ENCODE measurements around the gene APOL1. TPM values are rescaled to one million over a fixed set of nuclear protein-coding genes. Genes with fewer than 3 reads are reported as not detected.

APOL1 gene
- total and polyA plus RNA-seq, 2 donors (not counting 1 experiment from before 2014, with no cell fraction given) = 40.0 to 80.3 TPM

DNA sequence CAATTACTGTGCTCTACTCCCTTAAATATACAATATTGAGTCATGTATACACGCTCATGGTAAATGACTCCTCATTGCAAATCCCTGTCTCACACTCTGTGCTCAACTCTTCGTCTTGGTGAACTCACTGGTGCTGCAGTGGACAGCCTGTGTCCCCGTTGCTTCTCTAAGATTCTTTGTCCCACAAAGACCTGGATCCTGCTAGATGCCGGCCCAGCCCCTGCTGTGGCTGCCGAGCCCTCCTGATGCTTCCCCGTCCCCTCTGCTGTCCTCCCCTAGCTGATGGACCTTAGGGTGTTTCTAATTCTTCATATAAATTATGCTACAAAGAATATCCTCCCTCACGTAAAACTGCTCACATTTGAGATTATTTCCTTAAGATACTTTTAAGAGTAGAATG is 19.1 kb upstream of the APOL1 start:
- no peak overlapping the region for H3K9ac ChIP-seq (ENCODE audit: insufficient read depth, low read length)
- peaks cover 6% of the 10 kb centered on the region for H3K36me3 ChIP-seq (ENCODE audit: control insufficient read depth, insufficient read depth, low read length)
- H3K9me3 ChIP-seq (ENCODE audit: control insufficient read depth, insufficient read depth, low read depth, low read length) = no peaks in the 10 kb centered on the region
- H3K4me2 ChIP-seq (ENCODE audit: extremely low read depth, insufficient read depth, low read length) = no peak overlapping the region
- no peaks in the 10 kb centered on the region for H3K27me3 ChIP-seq (ENCODE audit: control insufficient read depth, insufficient read depth, low read length)
- H3K4me1 ChIP-seq (ENCODE audit: control insufficient read depth, extremely low read depth, insufficient read depth, low read length) = peaks cover 6% of the 10 kb centered on the region
- H3K4me3 ChIP-seq (replicated peaks in 1 of 4; ENCODE audit: control extremely low read depth in 1 of 4, insufficient read depth in 1 of 4, low read depth in 3 of 4, low read length in 4 of 4) = no peak overlapping the region
- no peak overlapping the region for H2AFZ ChIP-seq (ENCODE audit: low read length)
- no peak overlapping the region for H3K27ac ChIP-seq (ENCODE audit: insufficient read depth, low read length)
- TF ChIP-seq, protein P1, sequence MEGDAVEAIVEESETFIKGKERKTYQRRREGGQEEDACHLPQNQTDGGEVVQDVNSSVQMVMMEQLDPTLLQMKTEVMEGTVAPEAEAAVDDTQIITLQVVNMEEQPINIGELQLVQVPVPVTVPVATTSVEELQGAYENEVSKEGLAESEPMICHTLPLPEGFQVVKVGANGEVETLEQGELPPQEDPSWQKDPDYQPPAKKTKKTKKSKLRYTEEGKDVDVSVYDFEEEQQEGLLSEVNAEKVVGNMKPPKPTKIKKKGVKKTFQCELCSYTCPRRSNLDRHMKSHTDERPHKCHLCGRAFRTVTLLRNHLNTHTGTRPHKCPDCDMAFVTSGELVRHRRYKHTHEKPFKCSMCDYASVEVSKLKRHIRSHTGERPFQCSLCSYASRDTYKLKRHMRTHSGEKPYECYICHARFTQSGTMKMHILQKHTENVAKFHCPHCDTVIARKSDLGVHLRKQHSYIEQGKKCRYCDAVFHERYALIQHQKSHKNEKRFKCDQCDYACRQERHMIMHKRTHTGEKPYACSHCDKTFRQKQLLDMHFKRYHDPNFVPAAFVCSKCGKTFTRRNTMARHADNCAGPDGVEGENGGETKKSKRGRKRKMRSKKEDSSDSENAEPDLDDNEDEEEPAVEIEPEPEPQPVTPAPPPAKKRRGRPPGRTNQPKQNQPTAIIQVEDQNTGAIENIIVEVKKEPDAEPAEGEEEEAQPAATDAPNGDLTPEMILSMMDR (conservative IDR thresholded peaks at IDR 0.05 in 1 of 2, IDR thresholded peaks at IDR 0.05 in 1 of 2; ENCODE audit: low read depth in 1 of 2, low read length in 2 of 2) = no peak
- TF ChIP-seq EZH2 (IDR thresholded peaks at IDR 0.05; ENCODE audit: low read length, missing control alignments) = no peak
- no peak for DNase-seq (ENCODE audit: low read depth in 2 of 2)
- no peaks in the 10 kb centered on the region for H4K20me1 ChIP-seq (ENCODE audit: control insufficient read depth, extremely low read depth, insufficient read depth, low read length)
- peaks cover 34% of the 10 kb centered on the region for H3K79me2 ChIP-seq (ENCODE audit: control insufficient read depth, insufficient read depth, low read length)

DNA sequence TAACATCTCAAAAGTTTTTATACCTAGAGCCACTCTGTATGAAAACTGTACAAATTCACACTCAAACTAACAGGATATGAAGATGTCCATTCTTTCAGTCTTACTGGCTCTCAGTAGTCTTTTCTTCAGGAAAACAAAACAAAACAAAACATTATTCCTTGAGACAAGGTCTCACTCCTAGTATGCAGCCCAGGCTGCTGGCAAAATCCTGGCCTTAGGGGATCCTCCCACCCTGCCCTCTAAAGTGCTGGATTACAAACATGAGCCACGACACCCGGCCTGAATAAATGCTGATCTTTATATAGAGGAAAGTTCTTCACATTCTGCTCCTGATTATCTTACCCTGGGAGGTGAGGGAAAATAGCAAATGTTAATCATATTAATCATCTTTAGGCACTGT is 18.7 kb upstream of the APOL1 start:
- Histone ChIP-seq H3K4me3 (replicated peaks in 1 of 4; ENCODE audit: control extremely low read depth in 1 of 4, insufficient read depth in 1 of 4, low read depth in 3 of 4, low read length in 4 of 4) (no peak overlapping the region), H3K4me2 (ENCODE audit: extremely low read depth, insufficient read depth, low read length) (no peak overlapping the region), H3K79me2 (ENCODE audit: control insufficient read depth, insufficient read depth, low read length) (peaks cover 35% of the 10 kb centered on the region)

DNA sequence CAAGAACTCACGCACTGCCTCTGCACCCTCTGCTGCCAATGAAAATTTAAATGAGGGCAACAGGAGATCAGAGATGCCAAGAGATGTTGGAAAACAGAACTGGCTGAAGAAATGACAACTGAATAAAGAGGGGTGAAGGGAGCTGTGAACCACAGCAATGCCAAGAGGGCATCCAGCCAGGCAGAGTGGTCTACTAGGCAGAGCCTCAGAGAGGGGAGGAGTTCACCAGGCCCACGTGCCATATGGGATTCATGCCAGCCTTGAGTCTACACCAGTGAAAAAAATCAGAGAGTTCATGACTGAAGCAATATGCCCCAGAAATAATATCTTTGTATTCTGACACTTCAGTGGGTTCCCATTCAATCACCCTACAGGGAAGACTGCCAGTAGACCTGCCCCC is 18.0 kb upstream of the APOL1 start:
- Histone ChIP-seq H3K9me3 (ENCODE audit: control insufficient read depth, insufficient read depth, low read depth, low read length) (no peaks in the 10 kb centered on the region), H3K4me3 (replicated peaks in 1 of 4; ENCODE audit: control extremely low read depth in 1 of 4, insufficient read depth in 1 of 4, low read depth in 3 of 4, low read length in 4 of 4) (no peak overlapping the region), H3K4me2 (ENCODE audit: extremely low read depth, insufficient read depth, low read length) (no peak overlapping the region), H3K79me2 (ENCODE audit: control insufficient read depth, insufficient read depth, low read length) (peaks cover 35% of the 10 kb centered on the region), H3K36me3 (ENCODE audit: control insufficient read depth, insufficient read depth, low read length) (peaks cover 6% of the 10 kb centered on the region), H3K9ac (ENCODE audit: insufficient read depth, low read length) (no peak overlapping the region), H2AFZ (ENCODE audit: low read length) (no peak overlapping the region), H3K27me3 (ENCODE audit: control insufficient read depth, insufficient read depth, low read length) (no peaks in the 10 kb centered on the region), H4K20me1 (ENCODE audit: control insufficient read depth, extremely low read depth, insufficient read depth, low read length) (no peaks in the 10 kb centered on the region), H3K4me1 (ENCODE audit: control insufficient read depth, extremely low read depth, insufficient read depth, low read length) (peaks cover 9% of the 10 kb centered on the region), H3K27ac (ENCODE audit: insufficient read depth, low read length) (no peak overlapping the region)
- no peak for TF ChIP-seq EZH2 (IDR thresholded peaks at IDR 0.05; ENCODE audit: low read length, missing control alignments)
- TF ChIP-seq, protein P1 (conservative IDR thresholded peaks at IDR 0.05 in 1 of 2, IDR thresholded peaks at IDR 0.05 in 1 of 2; ENCODE audit: low read depth in 1 of 2, low read length in 2 of 2) = no peak
- DNase-seq (ENCODE audit: low read depth in 2 of 2) = no peak

More for the DNA sequence above, 18.7 kb upstream of the APOL1 start:
- no peak for DNase-seq (ENCODE audit: low read depth in 2 of 2)
- Histone ChIP-seq H4K20me1 (ENCODE audit: control insufficient read depth, extremely low read depth, insufficient read depth, low read length) (no peaks in the 10 kb centered on the region), H3K9ac (ENCODE audit: insufficient read depth, low read length) (no peak overlapping the region), H3K36me3 (ENCODE audit: control insufficient read depth, insufficient read depth, low read length) (peaks cover 6% of the 10 kb centered on the region), H3K4me1 (ENCODE audit: control insufficient read depth, extremely low read depth, insufficient read depth, low read length) (peaks cover 6% of the 10 kb centered on the region), H3K27ac (ENCODE audit: insufficient read depth, low read length) (no peak overlapping the region), H3K27me3 (ENCODE audit: control insufficient read depth, insufficient read depth, low read length) (no peaks in the 10 kb centered on the region), H2AFZ (ENCODE audit: low read length) (no peak overlapping the region), H3K9me3 (ENCODE audit: control insufficient read depth, insufficient read depth, low read depth, low read length) (no peaks in the 10 kb centered on the region)
- no peak for TF ChIP-seq EZH2 (IDR thresholded peaks at IDR 0.05; ENCODE audit: low read length, missing control alignments)
- TF ChIP-seq, protein P1 (conservative IDR thresholded peaks at IDR 0.05 in 1 of 2, IDR thresholded peaks at IDR 0.05 in 1 of 2; ENCODE audit: low read depth in 1 of 2, low read length in 2 of 2) = no peak
